HCT116 (cell line): ENCODE results near the gene PRKAG2. TPM values are rescaled to one million over a fixed set of nuclear protein-coding genes. Genes with fewer than 3 reads are reported as not detected.
A peak's percentile ranks its signal among the peaks of the same experiment; 100 is the strongest.

Experiments
- ATAC-seq: fragments of 200-7000 bp; cut with Tn5 transposase; 2 replicates; pipeline ENCODE4 v1.9.1; 2020; ENCODE audit warnings: mild to moderate bottlenecking, moderate library complexity
- BruUV-seq: library from RNA; stranded (reverse); fragments of 400-500 nt; replicated peaks from 2 replicates; lab custom pipeline; 2021; lab: Mats Ljungman, UMichigan
- CTCF ChIA-PET: fragments of 300-600 bp; sonication (Branson Sonifier 250); formaldehyde crosslinking; loops from one replicate; lab custom pipeline; 2021; ENCODE audit warnings: antibody characterized with exemption; lab: Charles Lee
- POLR2A ChIA-PET: fragments of 300-600, 350-600 bp; sonication (Branson Sonifier 250); formaldehyde crosslinking; loops from one replicate; lab custom pipeline; 2021; ENCODE audit warnings: antibody characterized with exemption; lab: Charles Lee
- RAD21 ChIA-PET, 2 experiments: fragments of 300-600 bp; sonication (Branson Sonifier 250); formaldehyde crosslinking; loops; one replicate each; lab custom pipeline; 2023; ENCODE audit warnings: low total read pairs in 2 of 2; ENCODE audit not compliant: uncharacterized antibody in 2 of 2, unreplicated experiment in 2 of 2, low non-redundant PET in 1 of 2; lab: Charles Lee
- DNase-seq: peaks from one replicate; pipeline ENCODE4 v3.0.0-alpha.2; 2010; ENCODE audit warnings: low read depth, low spot score
- H2AFZ ChIP-seq: fragments of 200-600 bp; shearing (Covaris generic), sonication (generic); 2 replicates; pipeline ENCODE4 v1.6.1; 2017; ENCODE audit warnings: low read depth, mixed run types, mixed read lengths, antibody characterized with exemption, low read length; ENCODE audit not compliant: poor library complexity, severe bottlenecking
- H3K27ac ChIP-seq: 2 replicates; pipeline ENCODE4 v1.5.1; 2012; ENCODE audit warnings: low read depth, low read length
- H3K27me3 ChIP-seq: fragments of 200-600 bp; sonication (generic); 2 replicates; pipeline ENCODE4 v1.6.1; 2016; ENCODE audit warnings: mixed run types, low read length, mixed read lengths; ENCODE audit not compliant: insufficient read depth
- H3K36me3 ChIP-seq, 2 experiments: fragments of 200-500 bp in 1 of 2; fragments of 200-600 bp in 1 of 2; sonication (Bioruptor generic) in 1 of 2; sonication (generic) in 1 of 2; 2 replicates each; pipeline versions ENCODE4 v1.5.1 to v1.6.1; 2014 to 2016; ENCODE audit warnings: low read length in 2 of 2, inconsistent platforms in 1 of 2, mixed read lengths in 1 of 2, mixed run types in 1 of 2; ENCODE audit not compliant: insufficient read depth in 2 of 2, control insufficient read depth in 1 of 2
- H3K4me1 ChIP-seq, 2 experiments: fragments of 200-600 bp in 1 of 2; sonication (generic) in 1 of 2; 2 replicates each; pipeline versions ENCODE4 v1.5.1 to v1.6.1; 2012 to 2017; ENCODE audit warnings: low read length in 2 of 2, inconsistent platforms in 1 of 2, mild to moderate bottlenecking in 1 of 2, mixed read lengths in 1 of 2, mixed run types in 1 of 2, moderate library complexity in 1 of 2; ENCODE audit not compliant: insufficient read depth in 2 of 2, control insufficient read depth in 1 of 2
- H3K4me2 ChIP-seq: fragments of 200-600 bp; sonication (generic); 2 replicates; pipeline ENCODE4 v1.6.1; 2017; ENCODE audit warnings: mixed run types, low read length, mixed read lengths
- H3K4me3 ChIP-seq, 2 experiments: fragments of 200-600 bp in 1 of 2; sonication (generic) in 1 of 2; replicated peaks in 1 of 2; 2 replicates each; pipeline ENCODE4 v1.5.1; 2011 to 2016; ENCODE audit warnings: low read length in 2 of 2, control low read depth in 1 of 2, low read depth in 1 of 2, mild to moderate bottlenecking in 1 of 2, mixed read lengths in 1 of 2, mixed run types in 1 of 2
- H3K79me2 ChIP-seq: fragments of 200-600 bp; sonication (generic); 2 replicates; pipeline ENCODE4 v1.6.1; 2017; ENCODE audit warnings: mild to moderate bottlenecking, mixed run types, low read length, moderate library complexity, mixed read lengths; ENCODE audit not compliant: insufficient read depth
- H3K9ac ChIP-seq: fragments of 200-600 bp; sonication (generic); 2 replicates; pipeline ENCODE4 v1.6.1; 2016; ENCODE audit warnings: low read length, mixed read lengths
- H3K9me2 ChIP-seq: fragments of 200-600 bp; sonication (generic), shearing (Covaris generic); 2 replicates; pipeline ENCODE4 v1.6.1; 2017; ENCODE audit warnings: mixed run types, mild to moderate bottlenecking, moderate library complexity; ENCODE audit not compliant: insufficient read depth
- H3K9me3 ChIP-seq, 2 experiments: fragments of 200-500 bp in 1 of 2; fragments of 200-600 bp in 1 of 2; sonication (Bioruptor generic) in 1 of 2; sonication (generic) in 1 of 2; 2 replicates each; pipeline ENCODE4 v1.6.1; 2014 to 2017; ENCODE audit warnings: low read length in 2 of 2, mixed read lengths in 2 of 2, inconsistent platforms in 1 of 2, low read depth in 1 of 2, mild to moderate bottlenecking in 1 of 2, mixed run types in 1 of 2, moderate library complexity in 1 of 2; ENCODE audit not compliant: control insufficient read depth in 1 of 2, insufficient read depth in 1 of 2
- H4K20me1 ChIP-seq: fragments of 200-600 bp; sonication (generic), shearing (Covaris generic); 2 replicates; pipeline ENCODE4 v1.6.1; 2017; ENCODE audit warnings: mixed run types, mild to moderate bottlenecking, moderate library complexity; ENCODE audit not compliant: insufficient read depth
- ATF3 ChIP-seq: IDR thresholded peaks from 2 replicates; pipeline ENCODE4 v1.6.1; 2012
- CBX3 ChIP-seq: IDR thresholded peaks from 2 replicates; pipeline ENCODE4 v1.6.1; 2012; ENCODE audit warnings: low read depth
- CEBPB ChIP-seq: IDR thresholded peaks from 2 replicates; pipeline ENCODE4 v1.6.1; 2012; ENCODE audit warnings: low read depth
- CTCF ChIP-seq, 3 experiments: fragments of 200-600 bp in 1 of 3; sonication (generic) in 1 of 3; IDR thresholded peaks in 2 of 3; conservative IDR thresholded peaks in 1 of 3; 2 replicates each; pipeline ENCODE4 v1.5.1; 2012 to 2017; ENCODE audit warnings: low read depth in 2 of 3, low read length in 2 of 3, antibody characterized with exemption in 1 of 3, borderline replicate concordance in 1 of 3, control low read depth in 1 of 3, mild to moderate bottlenecking in 1 of 3, mixed read lengths in 1 of 3, mixed run types in 1 of 3, moderate library complexity in 1 of 3; ENCODE audit not compliant: insufficient read depth in 1 of 3
- EGR1 ChIP-seq: IDR thresholded peaks from 2 replicates; pipeline ENCODE4 v1.6.1; 2012; ENCODE audit warnings: low read depth
- ELF1 ChIP-seq: IDR thresholded peaks from 2 replicates; pipeline ENCODE4 v1.6.1; 2012; ENCODE audit warnings: low read depth, borderline replicate concordance
- EZH2 ChIP-seq: fragments of 200-600 bp; sonication (generic); IDR thresholded peaks from 2 replicates; pipeline ENCODE4 v1.6.1; 2017; ENCODE audit warnings: antibody characterized with exemption, mixed run types
- EZH2phosphoT487 ChIP-seq: fragments of 200-600 bp; IDR thresholded peaks from 2 replicates; pipeline ENCODE4 v1.6.1; 2018; ENCODE audit warnings: antibody characterized with exemption, borderline replicate concordance
- FOSL1 ChIP-seq: IDR thresholded peaks from 2 replicates; pipeline ENCODE4 v1.6.1; 2012; ENCODE audit warnings: low read depth
- JUND ChIP-seq: IDR thresholded peaks from 2 replicates; pipeline ENCODE4 v1.6.1; 2012
- MAX ChIP-seq: IDR thresholded peaks from 2 replicates; pipeline ENCODE4 v1.6.1; 2012
- POLR2A ChIP-seq: IDR thresholded peaks from 2 replicates; pipeline ENCODE4 v1.7.0; 2011; ENCODE audit warnings: borderline replicate concordance; ENCODE audit not compliant: insufficient read depth, insufficient read length; ENCODE audit errors: extremely low read depth
- POLR2AphosphoS5 ChIP-seq: IDR thresholded peaks from 2 replicates; pipeline ENCODE4 v1.6.1; 2011; ENCODE audit warnings: mild to moderate bottlenecking, low read depth, low read length, moderate library complexity
- RAD21 ChIP-seq: IDR thresholded peaks from 2 replicates; pipeline ENCODE4 v1.6.1; 2012; ENCODE audit warnings: low read depth, mild to moderate bottlenecking
- REST ChIP-seq: IDR thresholded peaks from 2 replicates; pipeline ENCODE4 v1.6.1; 2012; ENCODE audit warnings: low read depth
- SP1 ChIP-seq: IDR thresholded peaks from 2 replicates; pipeline ENCODE4 v1.6.1; 2012; ENCODE audit warnings: low read depth
- TCF7L2 ChIP-seq: IDR thresholded peaks from 2 replicates; pipeline ENCODE4 v1.7.0; 2011; ENCODE audit warnings: borderline replicate concordance, inconsistent platforms; ENCODE audit not compliant: insufficient read depth, insufficient read length; ENCODE audit errors: extremely low read depth
- YY1 ChIP-seq: IDR thresholded peaks from 2 replicates; pipeline ENCODE4 v1.6.1; 2011; ENCODE audit warnings: low read length, low read depth, moderate library complexity, mild to moderate bottlenecking; ENCODE audit not compliant: insufficient replicate concordance; ENCODE audit errors: extremely low read depth
- ZFX ChIP-seq: fragments of 450-650 bp; IDR thresholded peaks from 2 replicates; pipeline ENCODE4 v1.6.1; 2017
- ZNF274 ChIP-seq: fragments of 200-500 bp; sonication (Bioruptor generic); IDR thresholded peaks from 2 replicates; pipeline ENCODE4 v1.6.1; 2014; ENCODE audit warnings: mild to moderate bottlenecking, low read depth, low read length, inconsistent platforms
- intact Hi-C: fragments of 100-400 bp; cut with micrococcal nuclease; formaldehyde crosslinking; loops from 2 replicates; pipeline ENCODE4 v1.10.0; 2022
- total RNA-seq: library from RNA; stranded (reverse); gene quantifications from one replicate; pipeline ENCODE4 v1.2.1, GENCODE V29; 2021; ENCODE audit not compliant: unreplicated experiment

The PRKAG2 gene
- total RNA-seq, 1 experiment from 2014 or later = 23.6 TPM

- Histone ChIP-seq H3K9me3 (no peaks in the 10 kb centered on the region), H3K9me2 (no peaks in the 10 kb centered on the region), H3K9ac (no peak overlapping the region), H3K79me2 (no peaks in the 10 kb centered on the region), H3K4me2 (no peak overlapping the region), H3K27me3 (no peaks in the 10 kb centered on the region), H3K4me3 (no peak overlapping the region), H3K27ac (no peak overlapping the region), H3K36me3 (no peaks in the 10 kb centered on the region), H3K4me1 (peaks cover 2 to 3% of the 10 kb centered on the region in 2 experiments; a peak in 1 of 4 replicates), H2AFZ (no peak overlapping the region), H4K20me1 (no peaks in the 10 kb centered on the region)
- no TSS peak for BruUV-seq
- ChIA-PET CTCF (no interaction called here), RAD21 (no interaction called here), POLR2A (no interaction called here)
- intact Hi-C loops = no loop called here
- TF ChIP-seq ELF1 = no peak
- no peak for TF ChIP-seq CBX3
- TF ChIP-seq MAX = no peak
- no peak for TF ChIP-seq ZNF274
- TF ChIP-seq TCF7L2 = no peak
- no peak for TF ChIP-seq EZH2phosphoT487
- TF ChIP-seq POLR2A = no peak
- no peak for TF ChIP-seq POLR2AphosphoS5
- no peak for TF ChIP-seq SP1
- TF ChIP-seq EGR1 = no peak
- no peak for TF ChIP-seq JUND
- TF ChIP-seq ZFX = no peak
- no peak for TF ChIP-seq YY1
- TF ChIP-seq REST = no peak
- no peak for TF ChIP-seq CEBPB
- TF ChIP-seq FOSL1 = no peak
- no peak for TF ChIP-seq CTCF (IDR thresholded peaks at IDR 0.05 in 2 of 3, conservative IDR thresholded peaks at IDR 0.05 in 1 of 3; ENCODE audit: borderline replicate concordance in 1 of 3, insufficient read depth in 1 of 3, low read depth in 2 of 3, low read length in 2 of 3)
- TF ChIP-seq EZH2 = no peak
- no peak for TF ChIP-seq ATF3
- TF ChIP-seq RAD21 = no peak
- DNase-seq (no peak), ATAC-seq (peak; percentile 25; the same call in 1 of the 2 replicates)
Measured at GRCh38 chr7:151719031-151719896, 157.7 kb downstream of the PRKAG2 start.
